Endothelial cell of umbilical vein (primary cell): ENCODE data around the gene FBXO22. TPM values are rescaled to one million over a fixed set of nuclear protein-coding genes. Genes with fewer than 3 reads are reported as not detected.

Experiments used
- BruUV-seq: library from RNA; stranded (reverse); fragments of 400-500 nt; replicated peaks from 2 replicates; lab custom pipeline; 2021; lab: Mats Ljungman, UMichigan
- CTCF ChIA-PET: fragments of 300-600, 350-600 bp; sonication (Branson Sonifier 250); formaldehyde crosslinking; loops from one replicate; lab custom pipeline; 2021; ENCODE audit warnings: antibody characterized with exemption, inconsistent platforms; lab: Charles Lee
- POLR2A ChIA-PET: fragments of 300-600, 350-600 bp; sonication (Branson Sonifier 250); formaldehyde crosslinking; loops from one replicate; lab custom pipeline; 2021; ENCODE audit warnings: antibody characterized with exemption, inconsistent platforms; lab: Charles Lee
- DNase-seq: peaks from one replicate; pipeline ENCODE4 v3.0.0-alpha.2; 2011; ENCODE audit warnings: low read depth, low spot score
- FAIRE-seq: peaks from 2 replicates; lab custom pipeline; 2011; peaks lifted over from hg19 to GRCh38; lab: Jason Lieb, UNC
- H2AFZ ChIP-seq: 2 replicates; pipeline ENCODE4 v1.6.0; 2012; ENCODE audit warnings: low read depth, low read length, control low read depth, inconsistent platforms
- H3K27ac ChIP-seq: 2 replicates; pipeline ENCODE4 v1.5.1; 2011; ENCODE audit warnings: low read depth, mild to moderate bottlenecking, control low read depth, low read length, moderate library complexity; ENCODE audit not compliant: insufficient read depth
- H3K27me3 ChIP-seq, 2 experiments: 2 replicates each; pipeline versions ENCODE4 v1.6.0 to v1.6.1; 2011; ENCODE audit warnings: low read length in 2 of 2, mixed read lengths in 1 of 2; ENCODE audit not compliant: control insufficient read depth in 2 of 2, insufficient read depth in 2 of 2
- H3K36me3 ChIP-seq, 2 experiments: 2 replicates in 1 of 2; 3 replicates in 1 of 2; pipeline ENCODE4 v1.5.1; 2011; ENCODE audit warnings: low read length in 2 of 2, mild to moderate bottlenecking in 1 of 2, moderate library complexity in 1 of 2; ENCODE audit not compliant: control insufficient read depth in 2 of 2, insufficient read depth in 2 of 2; ENCODE audit errors: extremely low read depth in 1 of 2
- H3K4me1 ChIP-seq: 3 replicates; pipeline ENCODE4 v1.5.1; 2011; ENCODE audit warnings: mild to moderate bottlenecking, low read length; ENCODE audit not compliant: control insufficient read depth, insufficient read depth; ENCODE audit errors: extremely low read depth
- H3K4me2 ChIP-seq: 2 replicates; pipeline ENCODE4 v1.6.1; 2011; ENCODE audit warnings: low read length, control low read depth, mixed read lengths; ENCODE audit not compliant: insufficient read depth
- H3K4me3 ChIP-seq, 3 experiments: fragments of 200-600 bp in 1 of 3; sonication (generic), shearing (Covaris generic) in 1 of 3; replicated peaks in 1 of 3; 2 replicates each; pipeline ENCODE4 v1.5.1; 2011 to 2016; ENCODE audit warnings: control low read depth in 3 of 3, low read length in 3 of 3, mild to moderate bottlenecking in 2 of 3, inconsistent platforms in 1 of 3, low read depth in 1 of 3, moderate library complexity in 1 of 3; ENCODE audit not compliant: insufficient read depth in 1 of 3
- H3K79me2 ChIP-seq: 2 replicates; pipeline ENCODE4 v1.6.0; 2012; ENCODE audit warnings: low read length, inconsistent platforms; ENCODE audit not compliant: control insufficient read depth, insufficient read depth
- H3K9ac ChIP-seq: replicated peaks from 2 replicates; pipeline ENCODE3; 2011; ENCODE audit warnings: low read length, control low read depth; ENCODE audit not compliant: insufficient read depth; ENCODE audit errors: extremely low read depth
- H3K9me1 ChIP-seq: replicated peaks from 3 replicates; pipeline ENCODE4 v1.6.0; 2011; ENCODE audit warnings: mild to moderate bottlenecking, low read length; ENCODE audit not compliant: control insufficient read depth, insufficient read depth; ENCODE audit errors: extremely low read depth
- H3K9me3 ChIP-seq: replicated peaks from 2 replicates; pipeline ENCODE4 v1.5.1; 2012; ENCODE audit warnings: low read length, inconsistent platforms; ENCODE audit not compliant: control insufficient read depth, insufficient read depth
- H4K20me1 ChIP-seq: replicated peaks from 2 replicates; pipeline ENCODE3; 2011; ENCODE audit warnings: mild to moderate bottlenecking, low read length; ENCODE audit not compliant: control insufficient read depth, insufficient read depth; ENCODE audit errors: extremely low read depth
- CTCF ChIP-seq, 2 donors: IDR thresholded peaks; 1 replicate in 1 of 2; 2 replicates in 1 of 2; pipeline ENCODE4 v1.5.1; 2011; ENCODE audit warnings: low read length in 2 of 2, mild to moderate bottlenecking in 2 of 2, moderate library complexity in 2 of 2, control low read depth in 1 of 2, inconsistent platforms in 1 of 2, low read depth in 1 of 2; ENCODE audit not compliant: insufficient read depth in 1 of 2; ENCODE audit errors: extremely low read depth in 1 of 2
- EZH2 ChIP-seq: IDR thresholded peaks from 2 replicates; pipeline ENCODE4 v1.6.1; 2012; ENCODE audit warnings: borderline replicate concordance, low read depth, mild to moderate bottlenecking, moderate library complexity, low read length, inconsistent platforms; ENCODE audit not compliant: severe bottlenecking
- FOS ChIP-seq: IDR thresholded peaks from 2 replicates; pipeline ENCODE4 v1.6.1; 2011; ENCODE audit warnings: mild to moderate bottlenecking, low read length, moderate library complexity, borderline replicate concordance; ENCODE audit not compliant: insufficient read depth
- GATA2 ChIP-seq: IDR thresholded peaks from 2 replicates; pipeline ENCODE4 v1.7.0; 2011; ENCODE audit warnings: low read depth, mild to moderate bottlenecking, moderate library complexity, mixed read lengths, low read length; ENCODE audit not compliant: insufficient read length, insufficient read depth
- JUN ChIP-seq: IDR thresholded peaks from 2 replicates; pipeline ENCODE4 v1.6.1; 2011; ENCODE audit warnings: borderline replicate concordance, low read depth; ENCODE audit not compliant: insufficient read length, insufficient read depth
- MYC ChIP-seq: IDR thresholded peaks from one replicate; pipeline ENCODE4 v1.6.1; 2011; ENCODE audit warnings: mild to moderate bottlenecking, low read depth, low read length
- POLR2A ChIP-seq: IDR thresholded peaks from 2 replicates; pipeline ENCODE4 v1.6.1; 2012; ENCODE audit warnings: low read depth, mild to moderate bottlenecking, control low read depth, low read length
- POLR2AphosphoS5 ChIP-seq: IDR thresholded peaks from 2 replicates; pipeline ENCODE4 v1.6.1; 2012; ENCODE audit warnings: low read depth, mild to moderate bottlenecking, control low read depth, low read length, moderate library complexity; ENCODE audit not compliant: insufficient read depth
- dilution Hi-C: fragments of 300-500 bp; cut with MboI; formaldehyde crosslinking; loops from one replicate; pipeline ENCODE4 v1.15.0; 2019; ENCODE audit warnings: low sequenced_read_pairs; ENCODE audit not compliant: extremely low pct_ligation_motif_present
- intact Hi-C: fragments of 100-400 bp; cut with micrococcal nuclease; formaldehyde crosslinking; loops from one replicate; pipeline ENCODE4 v1.10.0; 2022
- polyA plus RNA-seq, 4 experiments: library from polyadenylated mRNA; depleted of rRNA in 3 of 4; stranded (reverse) in 3 of 4; unstranded in 1 of 4; fragments of >200 nt; gene quantifications; 2 replicates each; pipeline versions ENCODE4 v1.2.1 to v1.2.3, GENCODE V29; 2011 to 2012; ENCODE audit warnings: missing spikeins in 1 of 4
- total RNA-seq: library from RNA; stranded (reverse); gene quantifications from 2 replicates; pipeline ENCODE4 v1.2.3, GENCODE V29; 2021

The FBXO22 gene
- total and polyA plus RNA-seq, 2 donors (not counting 3 experiments of a cell fraction or from before 2014, with no cell fraction given): 20.8 to 41.6 TPM

- no peak for DNase-seq
- intact Hi-C loops (no loop called here), dilution Hi-C loops (no loop called here)
- TF ChIP-seq FOS (no peak), MYC (no peak), GATA2 (no peak), POLR2A (no peak), POLR2AphosphoS5 (no peak), JUN (no peak), CTCF (IDR thresholded peaks at IDR 0.05; ENCODE audit: extremely low read depth in 1 of 2, insufficient read depth in 1 of 2, low read depth in 1 of 2, low read length in 2 of 2) (no peak), EZH2 (no peak)
- FAIRE-seq: no peak
- no peaks in the 10 kb centered on the region for H3K9me3 ChIP-seq
- H2AFZ ChIP-seq: no peak overlapping the region
- no peaks in the 10 kb centered on the region for H4K20me1 ChIP-seq
- BruUV-seq: no TSS peak
- peaks cover 0 to 2% of the 10 kb centered on the region in 2 experiments for H3K36me3 ChIP-seq
- H3K9ac ChIP-seq: no peak overlapping the region
- no peaks in the 10 kb centered on the region for H3K27me3 ChIP-seq
- no peak overlapping the region for H3K27ac ChIP-seq
- H3K4me3 ChIP-seq: no peak overlapping the region
- H3K79me2 ChIP-seq: peaks cover 15% of the 10 kb centered on the region
- ChIA-PET CTCF (interaction anchor here (1.0 kb wide), 1 partner anchor 30 kb away, joined by 3 read pairs; no protein-coding TSS in a partner anchor), POLR2A (no interaction called here)
- H3K9me1 ChIP-seq: no peaks in the 10 kb centered on the region
- H3K4me1 ChIP-seq: no peaks in the 10 kb centered on the region
- H3K4me2 ChIP-seq: no peak overlapping the region
These were observed 35.7 kb upstream of the FBXO22 start for GRCh38 chr15:75868019-75868418.
